ENCODE measurements around the gene SMAD4.

The SMAD4 gene

GRCh38 chr18:51021226-51021965, 8.6 kb upstream of the SMAD4 start:
- DNase-seq, result no peak

GRCh38 chr18:51025512-51025911, 4.5 kb upstream of the SMAD4 start:
- DNase-seq, result no peak

- no peak for DNase-seq
Observed at GRCh38 chr18:51028201-51028805, 1.7 kb upstream of the SMAD4 start.

GRCh38 chr18:51029378-51029693, 677 bp upstream of the SMAD4 start:
- no peak for DNase-seq

GRCh38 chr18:51030537-51031258, 685 bp downstream of the SMAD4 start:
- peak; percentile 82 for DNase-seq

- DNase-seq, result no peak
Observed at GRCh38 chr18:51032193-51032592, 2.2 kb downstream of the SMAD4 start.

GRCh38 chr18:51037230-51037629, 7.2 kb downstream of the SMAD4 start:
- no peak for DNase-seq

- no peak for DNase-seq
Observed at GRCh38 chr18:51038110-51038509, 8.1 kb downstream of the SMAD4 start.

GRCh38 chr18:51039138-51040112, 9.4 kb downstream of the SMAD4 start:
- no peak for DNase-seq

GRCh38 chr18:51041677-51042352, 11.8 kb downstream of the SMAD4 start:
- DNase-seq, result no peak

- no peak for DNase-seq
Observed at GRCh38 chr18:51044928-51045585, 15.0 kb downstream of the SMAD4 start.

- no peak for DNase-seq
Observed at GRCh38 chr18:51048190-51048589, 18.2 kb downstream of the SMAD4 start.

GRCh38 chr18:51049137-51049536, 19.1 kb downstream of the SMAD4 start:
- DNase-seq, result no peak

GRCh38 chr18:51051105-51051712, 21.2 kb downstream of the SMAD4 start:
- DNase-seq, result no peak

GRCh38 chr18:51053814-51054213, 23.8 kb downstream of the SMAD4 start:
- no peak for DNase-seq

- DNase-seq, result no peak
Observed at GRCh38 chr18:51054764-51055163, 24.8 kb downstream of the SMAD4 start.

GRCh38 chr18:51059969-51060368, 30.0 kb downstream of the SMAD4 start:
- DNase-seq, result no peak

- DNase-seq, result no peak
Observed at GRCh38 chr18:51064256-51064655, 34.2 kb downstream of the SMAD4 start.

GRCh38 chr18:51066273-51066672, 36.3 kb downstream of the SMAD4 start:
- no peak for DNase-seq

GRCh38 chr18:51068105-51068504, 38.1 kb downstream of the SMAD4 start:
- DNase-seq, result no peak

- DNase-seq, result no peak
Observed at GRCh38 chr18:51069885-51070284, 39.9 kb downstream of the SMAD4 start.

Measured in activated CD8-positive, alpha-beta memory T cell treated with anti-CD3 and anti-CD28 coated beads, Interleukin-2, amount 50 U/mL, for 48 hours (primary cell).